Loucy (cell line): ENCODE results near the gene SLC22A8.
A peak's percentile ranks its signal among the peaks of the same experiment; 100 is the strongest.

Experiments
- H2AFZ ChIP-seq: fragments of 200-600 bp; sonication (generic); 2 replicates; pipeline ENCODE4 v1.6.0; 2016; ENCODE audit warnings: antibody characterized with exemption, mild to moderate bottlenecking, low read length, moderate library complexity
- H3F3A ChIP-seq: fragments of 200-600 bp; 2 replicates; pipeline ENCODE4 v1.6.0; 2016; ENCODE audit warnings: antibody characterized with exemption, low read depth, mild to moderate bottlenecking
- H3K27me3 ChIP-seq: fragments of 200-600 bp; sonication (generic); 2 replicates; pipeline ENCODE4 v1.6.1; 2014; ENCODE audit warnings: low read length, mild to moderate bottlenecking; ENCODE audit not compliant: insufficient read depth, poor library complexity, severe bottlenecking
- H3K36me3 ChIP-seq: fragments of 200-600 bp; sonication (generic); 2 replicates; pipeline ENCODE4 v1.6.1; 2016; ENCODE audit warnings: low read length; ENCODE audit not compliant: insufficient read depth
- H3K4me1 ChIP-seq: fragments of 200-600 bp; sonication (generic); 2 replicates; pipeline ENCODE4 v1.5.1; 2014; ENCODE audit warnings: low read length, mild to moderate bottlenecking; ENCODE audit not compliant: insufficient read depth, poor library complexity, severe bottlenecking
- H3K4me2 ChIP-seq: fragments of 200-600 bp; sonication (generic); 2 replicates; pipeline ENCODE4 v1.6.0; 2014; ENCODE audit warnings: antibody characterized with exemption, low read length, low read depth, mild to moderate bottlenecking; ENCODE audit not compliant: poor library complexity, severe bottlenecking
- H3K4me3 ChIP-seq: fragments of 200-600 bp; sonication (generic); 2 replicates; pipeline ENCODE4 v1.5.1; 2014; ENCODE audit warnings: low read length, mild to moderate bottlenecking, mixed read lengths; ENCODE audit not compliant: poor library complexity, severe bottlenecking
- H3K79me2 ChIP-seq: fragments of 200-600 bp; sonication (generic); 2 replicates; pipeline ENCODE4 v1.6.1; 2014; ENCODE audit warnings: low read length; ENCODE audit not compliant: insufficient read depth
- H3K9ac ChIP-seq: fragments of 200-600 bp; sonication (generic); 2 replicates; pipeline ENCODE4 v1.6.0; 2014; ENCODE audit warnings: mild to moderate bottlenecking, low read depth, low read length, moderate library complexity; ENCODE audit not compliant: poor library complexity, severe bottlenecking
- H3K9me2 ChIP-seq: fragments of 200-600 bp; sonication (generic); replicated peaks from 2 replicates; pipeline ENCODE4 v1.6.1; 2016; ENCODE audit warnings: low read depth, low read length, mixed read lengths
- H3K9me3 ChIP-seq: fragments of 200-600 bp; sonication (generic); 2 replicates; pipeline ENCODE4 v1.6.1; 2014; ENCODE audit warnings: mild to moderate bottlenecking, antibody characterized with exemption, low read length, low read depth; ENCODE audit not compliant: insufficient read depth
- H4K20me1 ChIP-seq: fragments of 200-600 bp; sonication (generic); 2 replicates; pipeline ENCODE4 v1.6.0; 2014; ENCODE audit warnings: antibody characterized with exemption, low read length, mild to moderate bottlenecking; ENCODE audit not compliant: insufficient read depth, poor library complexity, severe bottlenecking
- CTCF ChIP-seq: fragments of 200-600 bp; sonication (generic); conservative IDR thresholded peaks from 2 replicates; pipeline ENCODE4 v1.5.1; 2014; ENCODE audit warnings: mild to moderate bottlenecking, antibody characterized with exemption, low read length
- EZH2phosphoT487 ChIP-seq: fragments of 200-600 bp; IDR thresholded peaks from 2 replicates; pipeline ENCODE4 v1.6.1; 2018; ENCODE audit warnings: antibody characterized with exemption, mild to moderate bottlenecking, moderate library complexity, borderline replicate concordance

Gene SLC22A8

GRCh38 chr11:62980133-62980760, 35.4 kb downstream of the SLC22A8 start:
- H3K9me2 ChIP-seq: no peaks in the 10 kb centered on the region
- H3K4me1 ChIP-seq: no peaks in the 10 kb centered on the region
- TF ChIP-seq EZH2phosphoT487 (no peak), CTCF (no peak)
- H3K9ac ChIP-seq: no peak overlapping the region
- H3K79me2 ChIP-seq: no peaks in the 10 kb centered on the region
- H3F3A ChIP-seq: no peaks in the 10 kb centered on the region
- no peaks in the 10 kb centered on the region for H4K20me1 ChIP-seq
- H2AFZ ChIP-seq: no peak overlapping the region
- H3K27me3 ChIP-seq: no peaks in the 10 kb centered on the region
- no peak overlapping the region for H3K4me2 ChIP-seq
- H3K4me3 ChIP-seq: no peak overlapping the region
- H3K9me3 ChIP-seq: no peaks in the 10 kb centered on the region
- H3K36me3 ChIP-seq: no peaks in the 10 kb centered on the region

GRCh38 chr11:62976109-62976508, 39.5 kb downstream of the SLC22A8 start:
- Histone ChIP-seq H3F3A (no peaks in the 10 kb centered on the region), H3K79me2 (no peaks in the 10 kb centered on the region), H3K9me3 (no peaks in the 10 kb centered on the region), H3K36me3 (no peaks in the 10 kb centered on the region), H2AFZ (peak overlapping the region; percentile 15; the same call in 1 of the 2 replicates), H4K20me1 (no peaks in the 10 kb centered on the region), H3K9me2 (no peaks in the 10 kb centered on the region), H3K4me3 (no peak overlapping the region), H3K9ac (no peak overlapping the region), H3K4me2 (no peak overlapping the region), H3K27me3 (no peaks in the 10 kb centered on the region), H3K4me1 (no peaks in the 10 kb centered on the region)
- TF ChIP-seq EZH2phosphoT487 (no peak), CTCF (no peak)

GRCh38 chr11:62974848-62975522, 40.7 kb downstream of the SLC22A8 start:
- H3K4me2 ChIP-seq: no peak overlapping the region
- no peaks in the 10 kb centered on the region for H3K4me1 ChIP-seq
- H3K9me3 ChIP-seq: no peaks in the 10 kb centered on the region
- H3K9me2 ChIP-seq: no peaks in the 10 kb centered on the region
- peak overlapping the region; percentile 53; the same call in 1 of the 2 replicates for H2AFZ ChIP-seq
- TF ChIP-seq CTCF (peak; percentile 70), EZH2phosphoT487 (no peak)
- H3K36me3 ChIP-seq: no peaks in the 10 kb centered on the region
- H3F3A ChIP-seq: no peaks in the 10 kb centered on the region
- no peak overlapping the region for H3K4me3 ChIP-seq
- H3K79me2 ChIP-seq: no peaks in the 10 kb centered on the region
- no peaks in the 10 kb centered on the region for H3K27me3 ChIP-seq
- H3K9ac ChIP-seq: no peak overlapping the region
- no peaks in the 10 kb centered on the region for H4K20me1 ChIP-seq
